SK-N-MC (cell line): Measurements from ENCODE around the gene L3HYPDH.

ENCODE experiments used
- EZH2 ChIP-seq: fragments of 200-600 bp; sonication (generic); IDR thresholded peaks from one replicate; pipeline ENCODE4 v1.6.1; 2017; ENCODE audit warnings: antibody characterized with exemption
- FOXP2 ChIP-seq: optimal IDR thresholded peaks from 2 replicates; pipeline ENCODE3; 2011; ENCODE audit warnings: mild to moderate bottlenecking, moderate library complexity; ENCODE audit not compliant: insufficient read depth; ENCODE audit errors: extremely low read length, control extremely low read depth
- POLR2AphosphoS5 ChIP-seq: IDR thresholded peaks from 2 replicates; pipeline ENCODE4 v1.6.1; 2012; ENCODE audit warnings: mild to moderate bottlenecking, low read depth, low read length, borderline replicate concordance

- TF ChIP-seq EZH2 (no peak), POLR2AphosphoS5 (no peak), FOXP2 (no peak)
Measured at GRCh38 chr14:59427653-59428580, 56.3 kb downstream of the L3HYPDH start.
